Effector CD8-positive, alpha-beta T cell (primary cell): ENCODE data around the gene ELL2.

Experiments used
- DNase-seq: peaks from one replicate; lab custom pipeline; 2025; lab: John Stamatoyannopoulos, UW

ELL2 gene

GRCh38 chr5:95956021-95956899 lies 5.4 kb downstream of the ELL2 start:
- DNase-seq = no peak

GRCh38 chr5:95954716-95955115 lies 6.9 kb downstream of the ELL2 start:
- no peak for DNase-seq

GRCh38 chr5:95953021-95953702 lies 8.5 kb downstream of the ELL2 start:
- DNase-seq = no peak

GRCh38 chr5:95951916-95952315 lies 9.7 kb downstream of the ELL2 start:
- DNase-seq = no peak

- DNase-seq = no peak
Measured at GRCh38 chr5:95949810-95950209, 11.8 kb downstream of the ELL2 start.

- no peak for DNase-seq
Measured at GRCh38 chr5:95948631-95949030, 13.0 kb downstream of the ELL2 start.

- no peak for DNase-seq
Measured at GRCh38 chr5:95946451-95946850, 15.2 kb downstream of the ELL2 start.

- DNase-seq = no peak
Measured at GRCh38 chr5:95942968-95943367, 18.7 kb downstream of the ELL2 start.

GRCh38 chr5:95942414-95942813 lies 19.2 kb downstream of the ELL2 start:
- DNase-seq = no peak

GRCh38 chr5:95941756-95942155 lies 19.9 kb downstream of the ELL2 start:
- no peak for DNase-seq

- DNase-seq = no peak
Measured at GRCh38 chr5:95940758-95941682, 20.6 kb downstream of the ELL2 start.

- DNase-seq = no peak
Measured at GRCh38 chr5:95939465-95939864, 22.2 kb downstream of the ELL2 start.

GRCh38 chr5:95938766-95939165 lies 22.9 kb downstream of the ELL2 start:
- no peak for DNase-seq

- no peak for DNase-seq
Measured at GRCh38 chr5:95938347-95938746, 23.3 kb downstream of the ELL2 start.

- DNase-seq = no peak
Measured at GRCh38 chr5:95937607-95938152, 24.0 kb downstream of the ELL2 start.

GRCh38 chr5:95936812-95937397 lies 24.7 kb downstream of the ELL2 start:
- DNase-seq = no peak

GRCh38 chr5:95935553-95936100 lies 26.0 kb downstream of the ELL2 start:
- DNase-seq = no peak

- DNase-seq = no peak
Measured at GRCh38 chr5:95934207-95934804, 27.3 kb downstream of the ELL2 start.

- no peak for DNase-seq
Measured at GRCh38 chr5:95932941-95933340, 28.7 kb downstream of the ELL2 start.

- DNase-seq = no peak
Measured at GRCh38 chr5:95931079-95931833, 30.4 kb downstream of the ELL2 start.
